HCT116 (cell line): ENCODE measurements around the gene C2CD2. TPM values are rescaled to one million over a fixed set of nuclear protein-coding genes. Genes with fewer than 3 reads are reported as not detected.

Experiments
- ATAC-seq: fragments of 200-7000 bp; cut with Tn5 transposase; 2 replicates; pipeline ENCODE4 v1.9.1; 2020; ENCODE audit warnings: mild to moderate bottlenecking, moderate library complexity
- BruUV-seq: library from RNA; stranded (reverse); fragments of 400-500 nt; replicated peaks from 2 replicates; lab custom pipeline; 2021; lab: Mats Ljungman, UMichigan
- CTCF ChIA-PET: fragments of 300-600 bp; sonication (Branson Sonifier 250); formaldehyde crosslinking; loops from one replicate; lab custom pipeline; 2021; ENCODE audit warnings: antibody characterized with exemption; lab: Charles Lee
- POLR2A ChIA-PET: fragments of 300-600, 350-600 bp; sonication (Branson Sonifier 250); formaldehyde crosslinking; loops from one replicate; lab custom pipeline; 2021; ENCODE audit warnings: antibody characterized with exemption; lab: Charles Lee
- RAD21 ChIA-PET, 2 experiments: fragments of 300-600 bp; sonication (Branson Sonifier 250); formaldehyde crosslinking; loops; one replicate each; lab custom pipeline; 2023; ENCODE audit warnings: low total read pairs in 2 of 2; ENCODE audit not compliant: uncharacterized antibody in 2 of 2, unreplicated experiment in 2 of 2, low non-redundant PET in 1 of 2; lab: Charles Lee
- DNase-seq: peaks from one replicate; pipeline ENCODE4 v3.0.0-alpha.2; 2010; ENCODE audit warnings: low read depth, low spot score
- H2AFZ ChIP-seq: fragments of 200-600 bp; shearing (Covaris generic), sonication (generic); 2 replicates; pipeline ENCODE4 v1.6.1; 2017; ENCODE audit warnings: low read depth, mixed run types, mixed read lengths, antibody characterized with exemption, low read length; ENCODE audit not compliant: poor library complexity, severe bottlenecking
- H3K27ac ChIP-seq: 2 replicates; pipeline ENCODE4 v1.5.1; 2012; ENCODE audit warnings: low read depth, low read length
- H3K27me3 ChIP-seq: fragments of 200-600 bp; sonication (generic); 2 replicates; pipeline ENCODE4 v1.6.1; 2016; ENCODE audit warnings: mixed run types, low read length, mixed read lengths; ENCODE audit not compliant: insufficient read depth
- H3K36me3 ChIP-seq, 2 experiments: fragments of 200-500 bp in 1 of 2; fragments of 200-600 bp in 1 of 2; sonication (Bioruptor generic) in 1 of 2; sonication (generic) in 1 of 2; 2 replicates each; pipeline versions ENCODE4 v1.5.1 to v1.6.1; 2014 to 2016; ENCODE audit warnings: low read length in 2 of 2, inconsistent platforms in 1 of 2, mixed read lengths in 1 of 2, mixed run types in 1 of 2; ENCODE audit not compliant: insufficient read depth in 2 of 2, control insufficient read depth in 1 of 2
- H3K4me1 ChIP-seq, 2 experiments: fragments of 200-600 bp in 1 of 2; sonication (generic) in 1 of 2; 2 replicates each; pipeline versions ENCODE4 v1.5.1 to v1.6.1; 2012 to 2017; ENCODE audit warnings: low read length in 2 of 2, inconsistent platforms in 1 of 2, mild to moderate bottlenecking in 1 of 2, mixed read lengths in 1 of 2, mixed run types in 1 of 2, moderate library complexity in 1 of 2; ENCODE audit not compliant: insufficient read depth in 2 of 2, control insufficient read depth in 1 of 2
- H3K4me2 ChIP-seq: fragments of 200-600 bp; sonication (generic); 2 replicates; pipeline ENCODE4 v1.6.1; 2017; ENCODE audit warnings: mixed run types, low read length, mixed read lengths
- H3K4me3 ChIP-seq, 2 experiments: fragments of 200-600 bp in 1 of 2; sonication (generic) in 1 of 2; replicated peaks in 1 of 2; 2 replicates each; pipeline ENCODE4 v1.5.1; 2011 to 2016; ENCODE audit warnings: low read length in 2 of 2, control low read depth in 1 of 2, low read depth in 1 of 2, mild to moderate bottlenecking in 1 of 2, mixed read lengths in 1 of 2, mixed run types in 1 of 2
- H3K79me2 ChIP-seq: fragments of 200-600 bp; sonication (generic); 2 replicates; pipeline ENCODE4 v1.6.1; 2017; ENCODE audit warnings: mild to moderate bottlenecking, mixed run types, low read length, moderate library complexity, mixed read lengths; ENCODE audit not compliant: insufficient read depth
- H3K9ac ChIP-seq: fragments of 200-600 bp; sonication (generic); 2 replicates; pipeline ENCODE4 v1.6.1; 2016; ENCODE audit warnings: low read length, mixed read lengths
- H3K9me2 ChIP-seq: fragments of 200-600 bp; sonication (generic), shearing (Covaris generic); 2 replicates; pipeline ENCODE4 v1.6.1; 2017; ENCODE audit warnings: mixed run types, mild to moderate bottlenecking, moderate library complexity; ENCODE audit not compliant: insufficient read depth
- H3K9me3 ChIP-seq, 2 experiments: fragments of 200-500 bp in 1 of 2; fragments of 200-600 bp in 1 of 2; sonication (Bioruptor generic) in 1 of 2; sonication (generic) in 1 of 2; 2 replicates each; pipeline ENCODE4 v1.6.1; 2014 to 2017; ENCODE audit warnings: low read length in 2 of 2, mixed read lengths in 2 of 2, inconsistent platforms in 1 of 2, low read depth in 1 of 2, mild to moderate bottlenecking in 1 of 2, mixed run types in 1 of 2, moderate library complexity in 1 of 2; ENCODE audit not compliant: control insufficient read depth in 1 of 2, insufficient read depth in 1 of 2
- H4K20me1 ChIP-seq: fragments of 200-600 bp; sonication (generic), shearing (Covaris generic); 2 replicates; pipeline ENCODE4 v1.6.1; 2017; ENCODE audit warnings: mixed run types, mild to moderate bottlenecking, moderate library complexity; ENCODE audit not compliant: insufficient read depth
- CBX3 ChIP-seq: IDR thresholded peaks from 2 replicates; pipeline ENCODE4 v1.6.1; 2012; ENCODE audit warnings: low read depth
- CEBPB ChIP-seq: IDR thresholded peaks from 2 replicates; pipeline ENCODE4 v1.6.1; 2012; ENCODE audit warnings: low read depth
- EGR1 ChIP-seq: IDR thresholded peaks from 2 replicates; pipeline ENCODE4 v1.6.1; 2012; ENCODE audit warnings: low read depth
- EZH2 ChIP-seq: fragments of 200-600 bp; sonication (generic); IDR thresholded peaks from 2 replicates; pipeline ENCODE4 v1.6.1; 2017; ENCODE audit warnings: antibody characterized with exemption, mixed run types
- EZH2phosphoT487 ChIP-seq: fragments of 200-600 bp; IDR thresholded peaks from 2 replicates; pipeline ENCODE4 v1.6.1; 2018; ENCODE audit warnings: antibody characterized with exemption, borderline replicate concordance
- FOSL1 ChIP-seq: IDR thresholded peaks from 2 replicates; pipeline ENCODE4 v1.6.1; 2012; ENCODE audit warnings: low read depth
- JUND ChIP-seq: IDR thresholded peaks from 2 replicates; pipeline ENCODE4 v1.6.1; 2012
- MAX ChIP-seq: IDR thresholded peaks from 2 replicates; pipeline ENCODE4 v1.6.1; 2012
- POLR2A ChIP-seq: IDR thresholded peaks from 2 replicates; pipeline ENCODE4 v1.7.0; 2011; ENCODE audit warnings: borderline replicate concordance; ENCODE audit not compliant: insufficient read depth, insufficient read length; ENCODE audit errors: extremely low read depth
- POLR2AphosphoS5 ChIP-seq: IDR thresholded peaks from 2 replicates; pipeline ENCODE4 v1.6.1; 2011; ENCODE audit warnings: mild to moderate bottlenecking, low read depth, low read length, moderate library complexity
- RAD21 ChIP-seq: IDR thresholded peaks from 2 replicates; pipeline ENCODE4 v1.6.1; 2012; ENCODE audit warnings: low read depth, mild to moderate bottlenecking
- REST ChIP-seq: IDR thresholded peaks from 2 replicates; pipeline ENCODE4 v1.6.1; 2012; ENCODE audit warnings: low read depth
- SIN3A ChIP-seq: IDR thresholded peaks from 2 replicates; pipeline ENCODE4 v1.6.1; 2012; ENCODE audit warnings: low read depth
- SP1 ChIP-seq: IDR thresholded peaks from 2 replicates; pipeline ENCODE4 v1.6.1; 2012; ENCODE audit warnings: low read depth
- SRF ChIP-seq: IDR thresholded peaks from 2 replicates; pipeline ENCODE4 v1.6.1; 2012; ENCODE audit warnings: low read depth
- YY1 ChIP-seq: IDR thresholded peaks from 2 replicates; pipeline ENCODE4 v1.6.1; 2011; ENCODE audit warnings: low read length, low read depth, moderate library complexity, mild to moderate bottlenecking; ENCODE audit not compliant: insufficient replicate concordance; ENCODE audit errors: extremely low read depth
- ZBTB33 ChIP-seq: IDR thresholded peaks from 2 replicates; pipeline ENCODE4 v1.6.1; 2011; ENCODE audit warnings: mild to moderate bottlenecking, low read length, moderate library complexity; ENCODE audit not compliant: insufficient replicate concordance; ENCODE audit errors: extremely low read depth
- ZNF274 ChIP-seq: fragments of 200-500 bp; sonication (Bioruptor generic); IDR thresholded peaks from 2 replicates; pipeline ENCODE4 v1.6.1; 2014; ENCODE audit warnings: mild to moderate bottlenecking, low read depth, low read length, inconsistent platforms
- intact Hi-C: fragments of 100-400 bp; cut with micrococcal nuclease; formaldehyde crosslinking; loops from 2 replicates; pipeline ENCODE4 v1.10.0; 2022
- total RNA-seq: library from RNA; stranded (reverse); gene quantifications from one replicate; pipeline ENCODE4 v1.2.1, GENCODE V29; 2021; ENCODE audit not compliant: unreplicated experiment

C2CD2 gene
- total RNA-seq, 1 experiment from 2014 or later: 22.0 TPM

- POLR2A ChIA-PET: no interaction called here
- CTCF ChIA-PET: no interaction called here
- Histone ChIP-seq H3K9ac (no peak overlapping the region), H3K4me3 (no peak overlapping the region), H3K9me3 (no peaks in the 10 kb centered on the region), H3K36me3 (peaks cover 0 to 5% of the 10 kb centered on the region in 2 experiments; a peak in 2 of 4 replicates), H3K27me3 (no peaks in the 10 kb centered on the region), H3K9me2 (no peaks in the 10 kb centered on the region), H3K4me2 (no peak overlapping the region), H4K20me1 (no peaks in the 10 kb centered on the region), H3K27ac (no peak overlapping the region), H2AFZ (no peak overlapping the region), H3K79me2 (no peaks in the 10 kb centered on the region), H3K4me1 (peaks cover 0 to 5% of the 10 kb centered on the region in 2 experiments; a peak in 1 of 4 replicates)
- no TSS peak for BruUV-seq
- DNase-seq (no peak), ATAC-seq (no peak)
- TF ChIP-seq CEBPB (no peak), RAD21 (no peak), POLR2AphosphoS5 (no peak), CBX3 (no peak), EZH2 (no peak), SIN3A (no peak), SP1 (no peak), ZBTB33 (no peak), POLR2A (no peak), SRF (no peak), ZNF274 (no peak), EGR1 (no peak), EZH2phosphoT487 (no peak), FOSL1 (no peak), JUND (no peak), REST (no peak), YY1 (no peak), MAX (no peak)
- intact Hi-C loops: loop anchor here (10.0 kb wide), 1 partner anchor 977 kb away; no protein-coding TSS in a partner anchor
- RAD21 ChIA-PET: no interaction called here
Measured at GRCh38 chr21:41887667-41888066, 66.2 kb downstream of the C2CD2 start.
